GM18502 (cell line): ENCODE results near the gene ZBTB6.
A peak's percentile ranks its signal among the peaks of the same experiment; 100 is the strongest.

Source experiments
- ATAC-seq: cut with Tn5 transposase; IDR thresholded peaks from one replicate; pipeline ENCODE4 v1.9.1; 2021; ENCODE audit warnings: mild to moderate bottlenecking; ENCODE audit not compliant: unreplicated experiment, poor library complexity

ZBTB6 gene

GRCh38 chr9:122912964-122913673, at the start of gene ZBTB6:
Gene ZBTB6 (minus strand): TSS chr9:122913323. CDS start chr9:122912072, 1,251 bp downstream.
- ATAC-seq: peak; percentile 97

GRCh38 chr9:122961139-122961538, 48.0 kb upstream of the ZBTB6 start:
- ATAC-seq: no peak

GRCh38 chr9:122955961-122956360, 42.8 kb upstream of the ZBTB6 start:
- ATAC-seq: no peak

- ATAC-seq: no peak
Measured at GRCh38 chr9:122954253-122954691, 41.1 kb upstream of the ZBTB6 start.

- no peak for ATAC-seq
Measured at GRCh38 chr9:122951056-122951455, 37.9 kb upstream of the ZBTB6 start.

- no peak for ATAC-seq
Measured at GRCh38 chr9:122950263-122950662, 37.1 kb upstream of the ZBTB6 start.

GRCh38 chr9:122949696-122950095, 36.6 kb upstream of the ZBTB6 start:
- ATAC-seq: no peak

GRCh38 chr9:122948313-122948712, 35.2 kb upstream of the ZBTB6 start:
- ATAC-seq: no peak

GRCh38 chr9:122946461-122947005, 33.4 kb upstream of the ZBTB6 start:
- no peak for ATAC-seq

- ATAC-seq: no peak
Measured at GRCh38 chr9:122944960-122945888, 32.1 kb upstream of the ZBTB6 start.

- ATAC-seq: no peak
Measured at GRCh38 chr9:122941582-122942234, 28.6 kb upstream of the ZBTB6 start.

GRCh38 chr9:122940749-122941581, 27.8 kb upstream of the ZBTB6 start, which contains the start of gene RABGAP1:
Gene RABGAP1 (plus strand): TSS chr9:122941020. CDS start chr9:122957060, 16,040 bp downstream.
- peak; percentile 96 for ATAC-seq

GRCh38 chr9:122940454-122940748, 27.3 kb upstream of the ZBTB6 start:
- no peak for ATAC-seq

GRCh38 chr9:122939601-122940000, 26.5 kb upstream of the ZBTB6 start:
- no peak for ATAC-seq

GRCh38 chr9:122936883-122937282, 23.8 kb upstream of the ZBTB6 start:
- ATAC-seq: no peak

- ATAC-seq: no peak
Measured at GRCh38 chr9:122936464-122936863, 23.3 kb upstream of the ZBTB6 start.

GRCh38 chr9:122931226-122932121, 18.4 kb upstream of the ZBTB6 start, which contains the start of gene ZBTB26:
Gene ZBTB26 (minus strand): TSS chr9:122931512. CDS start chr9:122919934, 11,578 bp downstream.
- peak; percentile 96 for ATAC-seq

- no peak for ATAC-seq
Measured at GRCh38 chr9:122930541-122931225, 17.6 kb upstream of the ZBTB6 start.
